H1 (cell line): ENCODE measurements around the gene CDC42EP5.
A peak's percentile ranks its signal among the peaks of the same experiment; 100 is the strongest.

ENCODE experiments used
- ATF3 ChIP-seq: IDR thresholded peaks from 2 replicates; pipeline ENCODE4 v1.6.1; 2011; ENCODE audit warnings: low read depth, mild to moderate bottlenecking, low read length; ENCODE audit not compliant: insufficient read depth
- CHD2 ChIP-seq: IDR thresholded peaks from 2 replicates; pipeline ENCODE4 v1.6.1; 2012; ENCODE audit warnings: low read length, improper control_type of control experiment
- CTCF ChIP-seq, 3 experiments: IDR thresholded peaks; 1 replicate in 2 of 3; 2 replicates in 1 of 3; pipeline versions ENCODE4 v1.5.1 to v1.6.1; 2011; ENCODE audit warnings: low read length in 3 of 3, mild to moderate bottlenecking in 3 of 3, inconsistent platforms in 2 of 3, low read depth in 1 of 3, moderate library complexity in 1 of 3; ENCODE audit not compliant: insufficient read depth in 1 of 3; ENCODE audit errors: control extremely low read depth in 1 of 3
- FOSL1 ChIP-seq: IDR thresholded peaks from 2 replicates; pipeline ENCODE4 v1.6.1; 2011; ENCODE audit warnings: mild to moderate bottlenecking, low read depth, low read length, moderate library complexity; ENCODE audit not compliant: insufficient read depth
- KDM1A ChIP-seq: fragments of 200-600, 300-600 bp; sonication (generic); IDR thresholded peaks from 2 replicates; pipeline ENCODE4 v1.7.1; 2016; ENCODE audit warnings: mild to moderate bottlenecking, low read length, borderline replicate concordance
- KDM5A ChIP-seq: fragments of 200-600 bp; IDR thresholded peaks from 2 replicates; pipeline ENCODE4 v1.7.1; 2012; ENCODE audit warnings: mild to moderate bottlenecking, low read length, inconsistent platforms, mixed read lengths
- MAX ChIP-seq: IDR thresholded peaks from 2 replicates; pipeline ENCODE4 v1.6.1; 2012; ENCODE audit warnings: inconsistent platforms
- POLR2A ChIP-seq, 2 experiments: IDR thresholded peaks; 1 replicate in 1 of 2; 2 replicates in 1 of 2; pipeline ENCODE4 v1.6.1; 2011; ENCODE audit warnings: low read depth in 2 of 2, low read length in 2 of 2, mild to moderate bottlenecking in 2 of 2; ENCODE audit errors: control extremely low read depth in 1 of 2
- RXRA ChIP-seq: IDR thresholded peaks from 2 replicates; pipeline ENCODE4 v1.6.1; 2011; ENCODE audit warnings: low read depth, mild to moderate bottlenecking, low read length, moderate library complexity; ENCODE audit not compliant: insufficient read depth

GRCh38 chr19:54448774-54449700 is 24.1 kb downstream of the CDC42EP5 start, which contains the start of gene LENG8:
- TF ChIP-seq ATF3 (no peak), POLR2A (IDR thresholded peaks at IDR 0.05; ENCODE audit: control extremely low read depth in 1 of 2, low read depth in 2 of 2, low read length in 2 of 2) (peak in 1 of 2 experiments; percentile 92; a peak in 2 of 3 replicates), CTCF (IDR thresholded peaks at IDR 0.05; ENCODE audit: control extremely low read depth in 1 of 3, insufficient read depth in 1 of 3, low read depth in 1 of 3, low read length in 3 of 3) (no peak), CHD2 (peak; percentile 21; the same call in 1 of the 2 replicates), RXRA (no peak), MAX (peak; percentile 71; the same call in 1 of the 2 replicates), FOSL1 (no peak), KDM5A (no peak), KDM1A (peak; percentile 68; the same call in 1 of the 2 replicates)
